HEK293 (cell line): ENCODE data around the gene PBX3.

Experiments used
- CTCF ChIP-seq: fragments of 450-650 bp; formaldehyde crosslinking; IDR thresholded peaks from 2 replicates; pipeline ENCODE4 v1.5.1; 2016; ENCODE audit warnings: missing biosample characterization, missing genetic modification characterization
- ELK4 ChIP-seq: IDR thresholded peaks from 2 replicates; pipeline ENCODE4 v1.6.1; 2011; ENCODE audit warnings: mild to moderate bottlenecking, low read depth, low read length, borderline replicate concordance
- GLIS2 ChIP-seq: fragments of 450-650 bp; formaldehyde crosslinking; IDR thresholded peaks from 2 replicates; pipeline ENCODE4 v1.5.1; 2016; ENCODE audit warnings: missing biosample characterization, missing genetic modification characterization
- IKZF3 ChIP-seq: fragments of 450-650 bp; IDR thresholded peaks from 2 replicates; pipeline ENCODE4 v1.5.0; 2018; ENCODE audit warnings: missing biosample characterization, mild to moderate bottlenecking, missing genetic modification characterization, moderate library complexity
- SETDB1 ChIP-seq: IDR thresholded peaks from one replicate; pipeline ENCODE4 v1.6.1; 2017; ENCODE audit warnings: mild to moderate bottlenecking, low read length, moderate library complexity, mixed read lengths; ENCODE audit not compliant: insufficient read length
- ZBTB10 ChIP-seq: fragments of 450-650 bp; formaldehyde crosslinking; IDR thresholded peaks from 2 replicates; pipeline ENCODE4 v1.5.1; 2016; ENCODE audit warnings: missing biosample characterization, missing genetic modification characterization
- ZBTB20 ChIP-seq: fragments of 450-650 bp; formaldehyde crosslinking; IDR thresholded peaks from 2 replicates; pipeline ENCODE4 v1.5.1; 2016; ENCODE audit warnings: missing biosample characterization, missing genetic modification characterization
- ZBTB48 ChIP-seq: fragments of 450-650 bp; formaldehyde crosslinking; IDR thresholded peaks from 2 replicates; pipeline ENCODE4 v1.5.1; 2016; ENCODE audit warnings: missing biosample characterization, missing genetic modification characterization
- TF ChIP-seq, protein P1 (sequence below): fragments of 450-650 bp; formaldehyde crosslinking; IDR thresholded peaks from 2 replicates; pipeline ENCODE4 v1.5.1; 2016; ENCODE audit warnings: missing biosample characterization, missing genetic modification characterization, low read depth
- TF ChIP-seq, protein P2 (sequence below): fragments of 450-650 bp; formaldehyde crosslinking; IDR thresholded peaks from 2 replicates; pipeline ENCODE4 v1.5.1; 2016; ENCODE audit warnings: missing biosample characterization, missing genetic modification characterization

DNA sequence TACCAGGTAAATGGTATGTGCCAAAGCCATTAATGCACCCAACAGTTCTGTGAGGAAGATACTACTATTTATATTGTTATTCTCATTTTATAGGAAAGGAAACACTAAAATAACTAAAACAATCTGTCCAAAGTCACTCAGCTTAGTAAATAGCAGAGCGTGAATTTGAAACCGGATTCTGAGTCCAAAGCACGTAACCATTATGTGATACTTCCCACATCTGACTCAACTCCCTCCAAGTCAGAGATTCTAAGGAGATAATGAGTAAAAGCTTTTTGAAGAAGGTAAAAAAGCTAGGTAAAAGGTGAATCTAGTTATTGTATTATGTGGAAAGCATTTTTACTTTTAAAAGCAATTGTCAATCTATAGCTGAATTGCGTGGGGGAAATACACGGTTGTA lies 208.9 kb downstream of the PBX3 start:
- no peak for TF ChIP-seq ZBTB48 (tag by site-specific recombination)
- TF ChIP-seq ZBTB20, result no peak
- TF ChIP-seq CTCF (tag by site-specific recombination), result no peak
- no peak for TF ChIP-seq IKZF3
- TF ChIP-seq, protein P1, sequence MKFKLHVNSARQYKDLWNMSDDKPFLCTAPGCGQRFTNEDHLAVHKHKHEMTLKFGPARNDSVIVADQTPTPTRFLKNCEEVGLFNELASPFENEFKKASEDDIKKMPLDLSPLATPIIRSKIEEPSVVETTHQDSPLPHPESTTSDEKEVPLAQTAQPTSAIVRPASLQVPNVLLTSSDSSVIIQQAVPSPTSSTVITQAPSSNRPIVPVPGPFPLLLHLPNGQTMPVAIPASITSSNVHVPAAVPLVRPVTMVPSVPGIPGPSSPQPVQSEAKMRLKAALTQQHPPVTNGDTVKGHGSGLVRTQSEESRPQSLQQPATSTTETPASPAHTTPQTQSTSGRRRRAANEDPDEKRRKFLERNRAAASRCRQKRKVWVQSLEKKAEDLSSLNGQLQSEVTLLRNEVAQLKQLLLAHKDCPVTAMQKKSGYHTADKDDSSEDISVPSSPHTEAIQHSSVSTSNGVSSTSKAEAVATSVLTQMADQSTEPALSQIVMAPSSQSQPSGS, result no peak
- no peak for TF ChIP-seq SETDB1
- TF ChIP-seq ELK4, result no peak
- TF ChIP-seq, protein P2, sequence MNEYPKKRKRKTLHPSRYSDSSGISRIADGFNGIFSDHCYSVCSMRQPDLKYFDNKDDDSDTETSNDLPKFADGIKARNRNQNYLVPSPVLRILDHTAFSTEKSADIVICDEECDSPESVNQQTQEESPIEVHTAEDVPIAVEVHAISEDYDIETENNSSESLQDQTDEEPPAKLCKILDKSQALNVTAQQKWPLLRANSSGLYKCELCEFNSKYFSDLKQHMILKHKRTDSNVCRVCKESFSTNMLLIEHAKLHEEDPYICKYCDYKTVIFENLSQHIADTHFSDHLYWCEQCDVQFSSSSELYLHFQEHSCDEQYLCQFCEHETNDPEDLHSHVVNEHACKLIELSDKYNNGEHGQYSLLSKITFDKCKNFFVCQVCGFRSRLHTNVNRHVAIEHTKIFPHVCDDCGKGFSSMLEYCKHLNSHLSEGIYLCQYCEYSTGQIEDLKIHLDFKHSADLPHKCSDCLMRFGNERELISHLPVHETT, result no peak
- TF ChIP-seq GLIS2 (tag by site-specific recombination), result no peak
- TF ChIP-seq ZBTB10 (tag by site-specific recombination), result no peak
